Astrocyte of the cerebellum (primary cell): ENCODE data around the gene C22orf39.

Experiments
- DNase-seq: peaks from one replicate; pipeline ENCODE4 v3.0.0-alpha.2; 2011; ENCODE audit warnings: low read depth
- H3K4me3 ChIP-seq: 2 replicates; pipeline ENCODE4 v1.5.1; 2011; ENCODE audit warnings: mild to moderate bottlenecking, low read depth, low read length, moderate library complexity
- CTCF ChIP-seq: IDR thresholded peaks from 2 replicates; pipeline ENCODE4 v1.5.1; 2012; ENCODE audit warnings: low read length, low read depth, moderate library complexity, mild to moderate bottlenecking; ENCODE audit errors: missing control alignments
- in situ Hi-C: cut with HindIII; loops from 2 replicates; pipeline ENCODE4 v1.10.0; 2017; ENCODE audit warnings: low sequenced_read_pairs

Gene C22orf39

GRCh38 chr22:19492504-19493174, 45.1 kb upstream of the C22orf39 start:
- in situ Hi-C loops, result no loop called here
- DNase-seq, result no peak
- H3K4me3 ChIP-seq, result no peak overlapping the region
- TF ChIP-seq CTCF, result no peak

- in situ Hi-C loops, result no loop called here
- H3K4me3 ChIP-seq, result no peak overlapping the region
- no peak for DNase-seq
- no peak for TF ChIP-seq CTCF
Measured at GRCh38 chr22:19490628-19491230, 43.2 kb upstream of the C22orf39 start.

GRCh38 chr22:19488884-19489843, 41.7 kb upstream of the C22orf39 start:
- no peak for DNase-seq
- H3K4me3 ChIP-seq, result no peak overlapping the region
- in situ Hi-C loops, result no loop called here
- peak; percentile 5 for TF ChIP-seq CTCF

GRCh38 chr22:19488285-19488684, 40.8 kb upstream of the C22orf39 start:
- no peak for TF ChIP-seq CTCF
- DNase-seq, result no peak
- no peak overlapping the region for H3K4me3 ChIP-seq
- in situ Hi-C loops, result no loop called here

GRCh38 chr22:19483481-19484244, 36.2 kb upstream of the C22orf39 start:
- in situ Hi-C loops, result no loop called here

More at GRCh38 chr22:19483481-19484244, 36.2 kb upstream of the C22orf39 start:
- TF ChIP-seq CTCF, result no peak
- H3K4me3 ChIP-seq, result no peak overlapping the region
- DNase-seq, result no peak
